Spleen (tissue), 11 donors: Measurements from ENCODE around the gene ATE1. TPM values are rescaled to one million over a fixed set of nuclear protein-coding genes. Genes with fewer than 3 reads are reported as not detected.

Experiments used
- DNase-seq: peaks from one replicate; pipeline ENCODE4 v3.0.0-alpha.2; 2020
- H3K27ac ChIP-seq, 8 donors: fragments of 200-600 bp; sonication (generic) in 7 of 8; 1 replicate in 4 of 8; 2 replicates in 4 of 8; pipeline versions ENCODE4 v1.5.0 to v1.8.0; 2016 to 2021; ENCODE audit warnings: inconsistent platforms in 4 of 8, mild to moderate bottlenecking in 4 of 8, moderate library complexity in 1 of 8
- H3K27me3 ChIP-seq, 7 donors: fragments of 200-600 bp; sonication (generic) in 6 of 7; replicated peaks in 1 of 7; 1 replicate in 4 of 7; 2 replicates in 3 of 7; pipeline versions ENCODE4 v1.5.0 to v1.8.0; 2016 to 2021; ENCODE audit warnings: inconsistent platforms in 3 of 7, mild to moderate bottlenecking in 1 of 7
- H3K36me3 ChIP-seq, 6 donors: fragments of 200-600 bp; sonication (generic) in 5 of 6; 1 replicate in 4 of 6; 2 replicates in 2 of 6; pipeline versions ENCODE4 v1.5.0 to v1.8.0; 2016 to 2021; ENCODE audit warnings: inconsistent platforms in 2 of 6
- H3K4me1 ChIP-seq, 6 donors: fragments of 200-600 bp; sonication (generic) in 5 of 6; 1 replicate in 3 of 6; 2 replicates in 3 of 6; pipeline versions ENCODE4 v1.5.0 to v1.8.0; 2016 to 2021; ENCODE audit warnings: inconsistent platforms in 3 of 6
- H3K4me3 ChIP-seq, 8 donors: fragments of 200-600 bp; sonication (generic) in 7 of 8; 1 replicate in 4 of 8; 2 replicates in 4 of 8; pipeline versions ENCODE4 v1.5.0 to v1.8.0; 2016 to 2021; ENCODE audit warnings: inconsistent platforms in 4 of 8, mild to moderate bottlenecking in 4 of 8, moderate library complexity in 2 of 8
- H3K9me3 ChIP-seq, 8 donors: fragments of 200-600 bp; sonication (generic) in 7 of 8; 1 replicate in 4 of 8; 2 replicates in 4 of 8; pipeline versions ENCODE4 v1.5.0 to v1.8.0; 2016 to 2021; ENCODE audit warnings: inconsistent platforms in 4 of 8
- CTCF ChIP-seq, 11 experiments: fragments of 200-600 bp in 7 of 11; fragments of 450-650 bp in 4 of 11; sonication (generic) in 4 of 11; IDR thresholded peaks in 8 of 11; conservative IDR thresholded peaks in 3 of 11; 1 replicate in 7 of 11; 2 replicates in 4 of 11; pipeline versions ENCODE4 v1.4.0 to v1.8.0; 2016 to 2021; ENCODE audit warnings: antibody characterized with exemption in 11 of 11, inconsistent platforms in 4 of 11, mild to moderate bottlenecking in 1 of 11
- POLR2A ChIP-seq, 3 donors: fragments of 450-650 bp; IDR thresholded peaks; one replicate each; pipeline ENCODE4 v1.5.1; 2017; ENCODE audit warnings: antibody characterized with exemption in 3 of 3, mild to moderate bottlenecking in 1 of 3
- POLR2AphosphoS5 ChIP-seq, 3 donors: sonication (generic); formaldehyde crosslinking; IDR thresholded peaks; one replicate each; pipeline ENCODE4 v1.5.1; 2017; ENCODE audit warnings: antibody characterized with exemption in 3 of 3
- WGBS, 5 donors: extraction: QIAGEN DNeasy Blood & Tissue Kit in 3 of 5; methylation state at CpG; one replicate each; pipeline versions ENCODE4 v1.1.5 to v1.1.7; 2013 to 2018; 5-methylcytosine and 5-hydroxymethylcytosine counted together
- intact Hi-C: fragments of 100-400 bp; cut with DNase I; formaldehyde crosslinking; loops from one replicate; pipeline ENCODE4 v1.15.0; 2023; ENCODE audit warnings: low total_unique reads
- polyA plus RNA-seq, 3 donors: library from polyadenylated mRNA; stranded (reverse); fragments of 200-250 nt; gene quantifications; one replicate each; pipeline ENCODE4 v1.2.1, GENCODE V29; 2013
- total RNA-seq, 7 donors: library from RNA; depleted of rRNA in 3 of 7; stranded (reverse); fragments of >200 nt in 3 of 7; fragmentation: NEBNext Ultra II Directional in 4 of 7; extraction: Animal tissue kit (Norgen Biotek cat#: 25700) in 4 of 7; gene quantifications; one replicate each; pipeline versions ENCODE4 v1.1.0 to v1.2.1, GENCODE V29; 2016 to 2021
- donor health status: healthy with polysubstance abuse.
- donor health status: DM: no; HTN: no; CAD: no; lungs with moderate emphysema.
- donor health status: DM: no; HTN: no; CAD: no.
- donor health status: Bipolar disorder and iron deficiency.
- donor health status: healthy.
- donor health status: DM: no; HTN: no; CAD: no.
- donor health status: DM: yes; HTN: yes; CAD: no.

Gene ATE1
- total and polyA plus RNA-seq, 10 donors: 5.4 to 38.9 (median 29.9) TPM

GRCh38 chr10:121695731-121696464 lies 231.9 kb downstream of the ATE1 start:
- no peaks in the 10 kb centered on the region for H3K36me3 ChIP-seq
- no peak for TF ChIP-seq CTCF (IDR thresholded peaks at IDR 0.05 in 8 of 11, conservative IDR thresholded peaks at IDR 0.05 in 3 of 11)
- TF ChIP-seq POLR2A (IDR thresholded peaks at IDR 0.05): no peak
- no peak for TF ChIP-seq POLR2AphosphoS5 (IDR thresholded peaks at IDR 0.05)
- intact Hi-C loops: no loop called here
- 66 to 80% (median 73%) methylated on average over 7 of the region's 7 CpGs for WGBS, 5 donors
- H3K4me3 ChIP-seq: no peak overlapping the region
- peaks cover 0 to 18% (median 7%) of the 10 kb centered on the region in 8 donors for H3K9me3 ChIP-seq
- H3K27ac ChIP-seq: no peak overlapping the region
- DNase-seq: no peak
- peaks cover 0 to 12% (median 0%) of the 10 kb centered on the region in 7 donors for H3K27me3 ChIP-seq
- H3K4me1 ChIP-seq: no peaks in the 10 kb centered on the region

- intact Hi-C loops: no loop called here
Measured at GRCh38 chr10:121694966-121695643, 232.7 kb downstream of the ATE1 start.

GRCh38 chr10:121694327-121694965 lies 233.4 kb downstream of the ATE1 start:
- Histone ChIP-seq H3K36me3 (no peaks in the 10 kb centered on the region), H3K27ac (no peak overlapping the region), H3K9me3 (peaks cover 0 to 6% (median 0%) of the 10 kb centered on the region in 8 donors), H3K27me3 (peaks cover 0 to 12% (median 0%) of the 10 kb centered on the region in 7 donors), H3K4me3 (no peak overlapping the region), H3K4me1 (no peaks in the 10 kb centered on the region)
- intact Hi-C loops: no loop called here
- DNase-seq: no peak
- 78 to 82% (median 82%) methylated on average over 9 of the region's 9 CpGs for whole genome bisulfite sequencing, 5 donors
- TF ChIP-seq POLR2A (IDR thresholded peaks at IDR 0.05) (no peak), POLR2AphosphoS5 (IDR thresholded peaks at IDR 0.05) (no peak), CTCF (IDR thresholded peaks at IDR 0.05 in 8 of 11, conservative IDR thresholded peaks at IDR 0.05 in 3 of 11) (no peak)

More at GRCh38 chr10:121694966-121695643, 232.7 kb downstream of the ATE1 start:
- Histone ChIP-seq H3K9me3 (peaks cover 0 to 11% (median under 1%) of the 10 kb centered on the region in 8 donors), H3K4me3 (no peak overlapping the region), H3K27me3 (peaks cover 0 to 12% (median 0%) of the 10 kb centered on the region in 7 donors), H3K4me1 (no peaks in the 10 kb centered on the region), H3K36me3 (no peaks in the 10 kb centered on the region), H3K27ac (no peak overlapping the region)
- DNase-seq: no peak
- 72 to 89% (median 74%) methylated on average over 8 of the region's 8 CpGs for WGBS, 5 donors
- no peak for TF ChIP-seq CTCF (IDR thresholded peaks at IDR 0.05 in 8 of 11, conservative IDR thresholded peaks at IDR 0.05 in 3 of 11)
- no peak for TF ChIP-seq POLR2A (IDR thresholded peaks at IDR 0.05)
- TF ChIP-seq POLR2AphosphoS5 (IDR thresholded peaks at IDR 0.05): no peak

GRCh38 chr10:121692626-121693025 lies 235.2 kb downstream of the ATE1 start:
- TF ChIP-seq POLR2AphosphoS5 (IDR thresholded peaks at IDR 0.05): no peak
- no peak for TF ChIP-seq CTCF (IDR thresholded peaks at IDR 0.05 in 8 of 11, conservative IDR thresholded peaks at IDR 0.05 in 3 of 11)
- TF ChIP-seq POLR2A (IDR thresholded peaks at IDR 0.05): no peak
- Histone ChIP-seq H3K4me3 (no peak overlapping the region), H3K4me1 (no peaks in the 10 kb centered on the region), H3K9me3 (no peaks in the 10 kb centered on the region), H3K27me3 (peaks cover 0 to 24% (median 0%) of the 10 kb centered on the region in 7 donors), H3K36me3 (no peaks in the 10 kb centered on the region), H3K27ac (no peak overlapping the region)
- DNase-seq: no peak
- intact Hi-C loops: no loop called here
- 76 to 80% (median 78%) methylated on average over 10 of the region's 10 CpGs for WGBS, 5 donors
